A549 (cell line): ENCODE results near the gene PNLDC1.

Experiments used
- EHMT2 ChIP-seq: fragments of 200-600 bp; sonication (generic); IDR thresholded peaks from 2 replicates; pipeline ENCODE4 v1.6.1; 2016; ENCODE audit warnings: antibody characterized with exemption, low read depth, mild to moderate bottlenecking, moderate library complexity
- FOSL2 ChIP-seq, 2 experiments: fragments of 450-650 bp in 1 of 2; fragments of >200 bp in 1 of 2; sonication (Bioruptor Twin) in 1 of 2; formaldehyde crosslinking; IDR thresholded peaks; 2 replicates each; pipeline versions ENCODE4 v1.5.0 to v1.6.1; 2016 to 2020; ENCODE audit warnings: mild to moderate bottlenecking in 1 of 2, moderate library complexity in 1 of 2
- MAFK ChIP-seq: fragments of 450-650 bp; IDR thresholded peaks from 2 replicates; pipeline ENCODE4 v1.6.1; 2014; ENCODE audit not compliant: partially characterized antibody
- POLR2A ChIP-seq: IDR thresholded peaks from 2 replicates; pipeline ENCODE4 v1.6.1; 2012; ENCODE audit warnings: mild to moderate bottlenecking, low read length
- SMC3 ChIP-seq: fragments of >200 bp; sonication (Bioruptor Twin); formaldehyde crosslinking; IDR thresholded peaks from 3 replicates; pipeline ENCODE4 v1.6.1; 2018; ENCODE audit warnings: inconsistent platforms
- TP53 ChIP-seq: fragments of 250-450 bp; sonication (Bioruptor Pico); IDR thresholded peaks from 2 replicates; pipeline ENCODE4 v1.5.0; 2021; ENCODE audit warnings: mild to moderate bottlenecking, moderate library complexity
- TF ChIP-seq, protein P1 (sequence below): fragments of >200 bp; sonication (Bioruptor Twin); formaldehyde crosslinking; IDR thresholded peaks from 3 replicates; pipeline ENCODE4 v1.5.1; 2016

DNA sequence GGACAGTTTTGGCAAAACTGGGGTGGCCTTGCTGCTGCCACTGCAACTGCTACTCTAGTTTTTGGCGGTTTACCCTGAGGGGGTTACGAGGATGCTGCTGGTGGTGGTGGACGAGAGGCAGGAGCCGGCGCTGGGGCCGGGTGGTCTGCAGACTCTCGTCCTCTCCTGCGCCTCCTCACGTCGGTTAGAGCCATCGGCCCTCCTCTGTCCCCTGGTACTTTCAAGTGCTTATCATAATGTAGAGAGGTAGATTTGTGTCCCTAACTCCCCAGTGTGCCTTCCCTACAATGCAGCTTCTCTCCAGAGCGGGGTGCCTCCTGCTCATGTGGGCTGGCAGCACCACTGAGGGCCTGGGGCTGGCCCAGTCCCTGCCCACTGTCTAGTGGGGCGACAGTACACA lies 25.9 kb downstream of the PNLDC1 start:
- no peak for TF ChIP-seq TP53 (CRISPR knock-in tag)
- TF ChIP-seq POLR2A, result no peak
- TF ChIP-seq SMC3, result no peak
- TF ChIP-seq, protein P1, sequence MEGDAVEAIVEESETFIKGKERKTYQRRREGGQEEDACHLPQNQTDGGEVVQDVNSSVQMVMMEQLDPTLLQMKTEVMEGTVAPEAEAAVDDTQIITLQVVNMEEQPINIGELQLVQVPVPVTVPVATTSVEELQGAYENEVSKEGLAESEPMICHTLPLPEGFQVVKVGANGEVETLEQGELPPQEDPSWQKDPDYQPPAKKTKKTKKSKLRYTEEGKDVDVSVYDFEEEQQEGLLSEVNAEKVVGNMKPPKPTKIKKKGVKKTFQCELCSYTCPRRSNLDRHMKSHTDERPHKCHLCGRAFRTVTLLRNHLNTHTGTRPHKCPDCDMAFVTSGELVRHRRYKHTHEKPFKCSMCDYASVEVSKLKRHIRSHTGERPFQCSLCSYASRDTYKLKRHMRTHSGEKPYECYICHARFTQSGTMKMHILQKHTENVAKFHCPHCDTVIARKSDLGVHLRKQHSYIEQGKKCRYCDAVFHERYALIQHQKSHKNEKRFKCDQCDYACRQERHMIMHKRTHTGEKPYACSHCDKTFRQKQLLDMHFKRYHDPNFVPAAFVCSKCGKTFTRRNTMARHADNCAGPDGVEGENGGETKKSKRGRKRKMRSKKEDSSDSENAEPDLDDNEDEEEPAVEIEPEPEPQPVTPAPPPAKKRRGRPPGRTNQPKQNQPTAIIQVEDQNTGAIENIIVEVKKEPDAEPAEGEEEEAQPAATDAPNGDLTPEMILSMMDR, result no peak
- no peak for TF ChIP-seq MAFK
- TF ChIP-seq FOSL2 (IDR thresholded peaks at IDR 0.05), result no peak
- TF ChIP-seq FOSL2 (CRISPR knock-in tag; IDR thresholded peaks at IDR 0.05), result no peak
- no peak for TF ChIP-seq EHMT2
